OCI-LY3 (cell line): ENCODE data around the gene ZNF334.

Experiments used
- H2AFZ ChIP-seq: fragments of 200-600, 300-600 bp; shearing (Covaris generic); 2 replicates; pipeline ENCODE4 v1.6.0; 2014; ENCODE audit warnings: antibody characterized with exemption, low read depth, low read length
- H3K27ac ChIP-seq: fragments of 200-600, 300-600 bp; sonication (generic); 2 replicates; pipeline ENCODE4 v1.5.1; 2014; ENCODE audit warnings: mild to moderate bottlenecking, low read length, moderate library complexity, mixed read lengths
- H3K27me3 ChIP-seq: fragments of 200-600, 300-600 bp; sonication (generic); 2 replicates; pipeline ENCODE4 v1.6.1; 2014; ENCODE audit warnings: low read depth, low read length, mixed read lengths
- H3K36me3 ChIP-seq: fragments of 200-600, 300-600 bp; sonication (generic); replicated peaks from 2 replicates; pipeline ENCODE3; 2014; ENCODE audit warnings: low read depth, low read length, mixed read lengths
- H3K4me1 ChIP-seq: fragments of 300-600, 200-600 bp; sonication (generic); 2 replicates; pipeline ENCODE4 v1.6.1; 2014; ENCODE audit warnings: low read length, mixed read lengths
- H3K4me2 ChIP-seq: fragments of 200-600, 300-600 bp; sonication (generic); 2 replicates; pipeline ENCODE4 v1.6.1; 2014; ENCODE audit warnings: low read length, mixed read lengths
- H3K4me3 ChIP-seq: fragments of 300-600, 200-600 bp; sonication (generic); 2 replicates; pipeline ENCODE4 v1.5.1; 2014; ENCODE audit warnings: antibody characterized with exemption, mild to moderate bottlenecking, low read length, moderate library complexity
- H3K79me2 ChIP-seq: fragments of 300-600, 200-600 bp; shearing (Covaris generic); 2 replicates; pipeline ENCODE4 v1.6.1; 2014; ENCODE audit warnings: mild to moderate bottlenecking, low read length, mixed read lengths
- H3K9ac ChIP-seq: fragments of 300-600, 200-600 bp; shearing (Covaris generic); 2 replicates; pipeline ENCODE4 v1.6.0; 2014; ENCODE audit warnings: mild to moderate bottlenecking, low read length, moderate library complexity
- H3K9me3 ChIP-seq: fragments of 200-600, 300-600 bp; shearing (Covaris generic); 2 replicates; pipeline ENCODE4 v1.6.1; 2014; ENCODE audit warnings: low read length, mixed read lengths; ENCODE audit not compliant: insufficient read depth
- H4K20me1 ChIP-seq: fragments of 200-600, 300-600 bp; sonication (generic); 2 replicates; pipeline ENCODE4 v1.6.1; 2016; ENCODE audit warnings: low read length, mixed read lengths; ENCODE audit not compliant: insufficient read depth
- CTCF ChIP-seq: fragments of 200-600, 300-600 bp; sonication (generic); IDR thresholded peaks from 2 replicates; pipeline ENCODE4 v1.5.1; 2014; ENCODE audit warnings: antibody characterized with exemption, low read length, low read depth
- EZH2phosphoT487 ChIP-seq: fragments of 200-600 bp; shearing (Covaris generic); IDR thresholded peaks from 2 replicates; pipeline ENCODE4 v1.6.1; 2018; ENCODE audit warnings: antibody characterized with exemption, mixed run types, low read depth

ZNF334 gene

DNA sequence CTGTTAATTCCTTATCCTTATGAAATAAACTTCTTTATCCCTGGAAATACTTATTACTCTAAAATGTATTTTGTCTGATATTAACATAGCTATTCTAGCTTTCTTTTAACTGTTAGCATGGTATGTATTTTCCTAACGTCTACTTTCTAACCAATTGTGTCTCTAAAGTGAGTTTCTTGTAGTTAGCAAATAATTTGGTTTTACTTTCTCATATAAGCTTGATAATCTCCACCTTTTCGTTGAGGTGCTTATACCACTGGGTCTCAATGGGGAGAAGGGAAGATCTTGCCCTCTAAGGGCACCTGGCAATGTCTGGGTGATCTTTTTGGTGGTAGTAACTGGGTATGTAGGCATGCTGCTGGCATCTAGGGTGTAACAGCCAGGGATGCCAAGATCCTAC is 25.7 kb downstream of the ZNF334 start:
- Histone ChIP-seq H3K79me2 (no peaks in the 10 kb centered on the region), H2AFZ (no peak overlapping the region), H3K9ac (no peak overlapping the region), H3K4me2 (no peak overlapping the region), H3K4me1 (no peaks in the 10 kb centered on the region), H3K9me3 (no peaks in the 10 kb centered on the region), H3K4me3 (no peak overlapping the region), H3K27me3 (peaks cover 81% of the 10 kb centered on the region), H3K27ac (no peak overlapping the region), H4K20me1 (no peaks in the 10 kb centered on the region), H3K36me3 (no peaks in the 10 kb centered on the region)
- no peak for TF ChIP-seq EZH2phosphoT487
- TF ChIP-seq CTCF, result no peak

DNA sequence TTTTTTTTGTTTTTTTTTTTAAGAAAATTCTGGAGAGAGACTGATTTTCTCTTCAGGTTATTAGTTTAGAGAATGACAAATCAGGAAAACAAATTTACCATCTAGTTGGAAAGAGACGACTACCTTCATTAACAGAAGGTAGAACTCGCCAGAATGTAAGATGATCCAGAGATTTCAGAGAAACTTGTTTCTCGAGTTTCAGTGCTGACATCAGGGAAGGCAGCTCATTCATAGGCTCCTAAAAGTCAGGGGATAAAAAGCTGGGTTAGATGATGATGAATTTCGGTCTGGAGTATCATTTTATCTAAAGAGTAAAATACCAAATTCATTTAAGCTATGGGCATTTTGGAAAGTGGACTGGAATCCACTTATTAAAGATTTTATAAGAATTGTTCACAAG is 27.9 kb downstream of the ZNF334 start:
- H2AFZ ChIP-seq, result no peak overlapping the region
- peaks cover 79% of the 10 kb centered on the region for H3K27me3 ChIP-seq
- no peak overlapping the region for H3K4me3 ChIP-seq
- H3K9ac ChIP-seq, result no peak overlapping the region
- peak overlapping the region; percentile 2; the same call in 1 of the 2 replicates for H3K4me2 ChIP-seq
- no peaks in the 10 kb centered on the region for H3K36me3 ChIP-seq
- H3K79me2 ChIP-seq, result no peaks in the 10 kb centered on the region
- H4K20me1 ChIP-seq, result no peaks in the 10 kb centered on the region
- TF ChIP-seq EZH2phosphoT487 (no peak), CTCF (no peak)
- no peak overlapping the region for H3K27ac ChIP-seq
- no peaks in the 10 kb centered on the region for H3K4me1 ChIP-seq
- H3K9me3 ChIP-seq, result no peaks in the 10 kb centered on the region

- H3K4me1 ChIP-seq, result no peaks in the 10 kb centered on the region
- no peaks in the 10 kb centered on the region for H3K36me3 ChIP-seq
- H3K9me3 ChIP-seq, result no peaks in the 10 kb centered on the region
- H3K27me3 ChIP-seq, result peaks cover 77% of the 10 kb centered on the region
- H2AFZ ChIP-seq, result no peak overlapping the region
- no peak overlapping the region for H3K9ac ChIP-seq
- no peaks in the 10 kb centered on the region for H3K79me2 ChIP-seq
- no peak overlapping the region for H3K4me3 ChIP-seq
- H4K20me1 ChIP-seq, result no peaks in the 10 kb centered on the region
- H3K4me2 ChIP-seq, result no peak overlapping the region
- no peak overlapping the region for H3K27ac ChIP-seq
- TF ChIP-seq CTCF (no peak), EZH2phosphoT487 (no peak)
These were observed 28.4 kb downstream of the ZNF334 start for GRCh38 chr20:46484954-46485353.

GRCh38 chr20:46483879-46484278 is 29.5 kb downstream of the ZNF334 start:
- no peaks in the 10 kb centered on the region for H3K79me2 ChIP-seq
- no peak for TF ChIP-seq CTCF
- no peak for TF ChIP-seq EZH2phosphoT487
- no peaks in the 10 kb centered on the region for H3K9me3 ChIP-seq
- H3K9ac ChIP-seq, result no peak overlapping the region
- peaks cover 79% of the 10 kb centered on the region for H3K27me3 ChIP-seq
- H2AFZ ChIP-seq, result no peak overlapping the region
- H3K4me2 ChIP-seq, result no peak overlapping the region
- H3K27ac ChIP-seq, result no peak overlapping the region
- no peaks in the 10 kb centered on the region for H3K4me1 ChIP-seq
- no peaks in the 10 kb centered on the region for H4K20me1 ChIP-seq
- H3K4me3 ChIP-seq, result no peak overlapping the region
- H3K36me3 ChIP-seq, result no peaks in the 10 kb centered on the region
